HG03095 (cell line): ENCODE data around the gene FTMT.
"Not testable (repeated sequence)": the region's sequence is repeated elsewhere in the genome, so short reads cannot be mapped to it uniquely, and the experiment has no call there.

Experiments
- ATAC-seq: cut with Tn5 transposase; IDR thresholded peaks from one replicate; pipeline ENCODE4 v1.9.1; 2021; ENCODE audit warnings: moderate library complexity; ENCODE audit not compliant: unreplicated experiment

Gene FTMT

DNA sequence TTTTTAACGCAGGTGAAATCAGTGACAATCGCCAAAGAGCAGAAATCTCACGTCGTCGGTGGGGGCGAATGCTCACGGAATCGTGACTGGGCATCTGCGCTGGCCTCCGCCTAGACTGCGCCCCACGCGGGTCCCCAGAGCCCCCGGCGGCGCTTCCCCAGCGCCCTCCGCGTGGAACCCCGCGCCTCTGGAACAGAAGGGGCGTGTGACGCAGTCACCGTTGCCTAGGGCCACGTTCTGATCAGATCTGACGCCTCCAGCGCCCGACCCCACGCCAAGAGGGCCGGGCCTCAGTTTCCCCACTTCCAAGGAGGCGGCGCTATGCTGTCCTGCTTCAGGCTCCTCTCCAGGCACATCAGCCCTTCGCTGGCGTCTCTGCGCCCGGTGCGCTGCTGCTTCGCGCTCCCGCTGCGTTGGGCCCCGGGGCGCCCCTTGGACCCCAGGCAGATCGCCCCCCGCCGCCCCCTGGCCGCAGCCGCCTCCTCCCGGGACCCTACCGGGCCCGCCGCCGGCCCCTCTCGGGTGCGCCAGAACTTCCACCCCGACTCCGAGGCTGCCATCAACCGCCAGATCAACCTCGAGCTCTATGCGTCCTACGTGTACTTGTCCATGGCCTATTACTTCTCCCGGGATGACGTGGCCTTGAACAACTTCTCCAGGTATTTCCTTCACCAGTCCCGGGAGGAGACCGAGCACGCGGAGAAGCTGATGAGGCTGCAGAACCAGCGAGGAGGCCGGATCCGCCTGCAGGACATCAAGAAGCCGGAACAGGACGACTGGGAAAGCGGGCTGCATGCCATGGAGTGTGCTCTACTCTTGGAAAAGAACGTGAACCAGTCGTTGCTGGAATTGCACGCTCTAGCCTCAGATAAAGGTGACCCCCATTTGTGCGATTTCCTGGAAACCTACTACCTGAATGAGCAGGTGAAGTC lies at the start of gene FTMT:
Gene FTMT, plus strand, starts transcription at position 240 of the 932 bp plus-strand sequence. Its CDS starts 82 bp downstream, at position 322.
- ATAC-seq = no peak

GRCh38 chr5:121805251-121805650 lies 46.4 kb upstream of the FTMT start:
- ATAC-seq = not testable (repeated sequence)

DNA sequence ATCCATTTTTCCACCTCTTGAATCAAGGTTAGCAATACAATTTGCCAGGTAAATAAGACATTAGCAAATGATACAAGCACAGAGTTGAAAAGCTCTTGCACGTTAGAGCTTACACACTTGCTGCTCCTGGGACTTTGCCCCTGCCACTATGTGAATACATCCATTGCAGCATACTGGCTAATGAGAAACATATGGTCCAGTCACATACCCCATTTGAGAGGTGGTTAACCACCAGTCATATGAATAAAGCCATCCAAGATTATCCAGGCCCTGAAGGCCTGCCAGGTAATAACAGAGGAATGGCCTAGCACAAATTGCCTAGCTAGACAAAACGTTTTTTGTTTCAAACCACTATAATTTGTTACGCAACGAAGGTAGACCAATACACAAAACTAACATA lies 45.8 kb upstream of the FTMT start:
- ATAC-seq = no peak

GRCh38 chr5:121816164-121816563 lies 35.5 kb upstream of the FTMT start:
- ATAC-seq = no peak

GRCh38 chr5:121819682-121820261 lies 31.9 kb upstream of the FTMT start:
- ATAC-seq = no peak

GRCh38 chr5:121833617-121834016 lies 18.1 kb upstream of the FTMT start:
- ATAC-seq = no peak

GRCh38 chr5:121834021-121834420 lies 17.7 kb upstream of the FTMT start:
- ATAC-seq = no peak

- ATAC-seq = no peak
Measured at GRCh38 chr5:121841892-121842291, 9.8 kb upstream of the FTMT start.

DNA sequence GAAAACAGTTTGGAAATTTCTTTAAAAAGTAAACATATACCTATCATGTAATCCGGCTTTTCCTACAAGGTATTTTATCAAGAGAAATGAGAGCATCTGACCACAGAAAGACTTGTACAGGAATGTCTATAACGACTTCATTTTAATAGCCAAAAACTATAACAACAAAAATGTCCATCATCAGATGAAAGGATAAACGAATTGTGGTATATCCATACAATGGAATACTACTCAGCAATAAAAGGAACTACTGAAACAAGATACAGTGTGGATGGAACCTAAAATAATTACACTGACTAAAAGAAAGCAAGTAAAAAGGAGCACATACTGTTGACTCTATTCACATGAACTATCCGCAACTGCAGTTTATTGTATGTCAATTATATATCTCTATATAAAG lies 1.4 kb upstream of the FTMT start:
- ATAC-seq = no peak

GRCh38 chr5:121853850-121854249 lies 2.2 kb downstream of the FTMT start:
- no peak for ATAC-seq

DNA sequence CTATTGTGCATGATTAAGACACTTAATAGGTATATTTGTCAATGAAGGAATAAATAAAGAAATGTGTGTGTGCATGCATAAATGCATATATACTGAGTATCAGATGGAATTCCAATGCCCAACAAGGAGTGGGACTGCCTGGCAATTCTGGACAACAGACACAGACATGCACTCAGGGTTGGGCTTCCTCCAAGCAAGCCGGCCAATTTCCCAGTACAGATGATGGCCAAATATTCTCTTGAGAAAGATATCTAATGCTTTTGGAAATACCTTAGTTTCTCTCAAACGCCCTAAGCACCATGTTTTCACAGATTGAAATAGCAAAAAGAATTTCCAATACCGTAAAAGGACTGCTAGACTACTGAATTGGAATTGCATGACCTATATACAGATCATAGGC lies 11.1 kb downstream of the FTMT start:
- no peak for ATAC-seq

DNA sequence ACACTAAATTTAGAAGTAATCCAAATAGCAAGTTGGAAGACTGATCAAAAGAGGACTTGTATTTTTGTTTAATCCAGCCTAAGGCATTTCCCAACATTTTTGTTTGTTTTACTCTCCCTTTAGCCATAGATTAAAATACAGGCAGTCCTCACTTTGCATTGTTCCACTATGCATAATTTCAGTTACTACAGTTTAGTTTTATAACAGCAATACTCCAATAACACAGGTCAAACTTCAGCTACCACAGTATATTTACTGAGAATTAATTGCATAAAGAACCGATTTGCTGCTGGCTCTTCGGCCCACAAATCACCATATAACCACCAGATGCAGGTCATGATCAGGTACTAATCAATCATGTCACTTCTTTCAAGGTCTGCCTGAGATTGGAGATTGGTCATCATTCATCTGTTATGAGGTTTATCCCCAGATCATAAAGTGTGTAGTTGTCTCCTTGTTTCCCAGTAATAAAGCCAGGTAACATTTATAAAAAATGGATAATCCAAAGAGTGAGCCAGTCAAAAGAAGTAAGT lies 12.1 kb downstream of the FTMT start:
- ATAC-seq = no peak

DNA sequence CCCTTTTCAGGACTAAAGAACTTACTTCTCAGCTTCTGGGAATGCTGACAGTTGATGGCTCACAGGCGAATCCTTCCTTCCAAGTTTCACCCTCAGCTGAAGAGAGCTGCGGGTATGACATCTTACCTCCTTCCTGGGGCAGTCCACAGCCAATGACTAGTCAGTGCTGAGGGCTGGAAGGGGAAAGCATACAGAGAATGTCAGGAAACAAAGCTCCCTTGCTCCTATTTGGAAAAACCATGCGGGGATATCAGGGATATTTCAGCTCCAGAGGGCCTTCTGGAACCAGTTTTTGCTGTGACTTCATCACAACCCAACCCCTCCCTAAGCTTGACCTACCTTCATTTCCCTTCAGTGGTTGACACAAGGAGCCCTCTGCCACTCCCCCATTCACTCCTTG lies 15.7 kb downstream of the FTMT start:
- ATAC-seq = no peak

DNA sequence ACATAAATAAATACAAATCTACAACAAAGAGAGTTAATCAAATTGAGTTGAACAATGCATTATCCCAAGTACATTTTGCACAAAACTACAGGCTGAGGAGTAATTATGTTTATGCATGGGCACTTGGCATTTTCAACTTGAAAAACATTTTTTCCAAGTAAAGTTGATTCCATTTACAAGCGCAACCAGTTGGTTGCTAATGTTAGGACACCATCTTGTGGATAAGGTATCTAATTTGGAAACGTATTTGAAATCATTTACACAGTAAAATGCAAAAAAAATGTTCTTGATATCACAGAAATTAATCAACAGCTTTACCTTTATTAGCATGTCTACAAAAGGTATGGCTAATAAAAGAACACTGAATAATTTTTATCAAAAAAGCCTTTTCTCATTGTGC lies 18.8 kb downstream of the FTMT start:
- ATAC-seq = no peak

- no peak for ATAC-seq
Measured at GRCh38 chr5:121872856-121873255, 21.2 kb downstream of the FTMT start.

GRCh38 chr5:121873409-121873808 lies 21.7 kb downstream of the FTMT start:
- ATAC-seq = no peak

DNA sequence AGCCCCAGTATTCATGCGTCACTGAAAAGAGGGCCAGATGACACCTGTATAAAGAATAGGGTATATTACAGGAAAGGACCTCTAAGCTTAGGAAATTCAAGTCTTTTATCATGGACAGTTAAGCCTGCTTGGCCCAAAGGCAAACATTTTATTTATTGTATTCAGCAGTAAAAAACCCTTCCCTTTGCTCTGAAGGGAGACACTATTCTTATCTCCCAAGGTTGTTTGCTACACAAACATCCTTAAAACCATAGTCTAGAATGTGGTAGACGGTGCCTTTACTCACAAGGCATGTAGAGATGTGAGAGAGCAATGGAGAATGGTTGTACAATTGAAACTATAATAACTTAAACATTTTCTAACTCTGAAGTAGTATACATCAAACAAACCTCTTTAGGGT lies 33.9 kb downstream of the FTMT start:
- ATAC-seq = no peak

DNA sequence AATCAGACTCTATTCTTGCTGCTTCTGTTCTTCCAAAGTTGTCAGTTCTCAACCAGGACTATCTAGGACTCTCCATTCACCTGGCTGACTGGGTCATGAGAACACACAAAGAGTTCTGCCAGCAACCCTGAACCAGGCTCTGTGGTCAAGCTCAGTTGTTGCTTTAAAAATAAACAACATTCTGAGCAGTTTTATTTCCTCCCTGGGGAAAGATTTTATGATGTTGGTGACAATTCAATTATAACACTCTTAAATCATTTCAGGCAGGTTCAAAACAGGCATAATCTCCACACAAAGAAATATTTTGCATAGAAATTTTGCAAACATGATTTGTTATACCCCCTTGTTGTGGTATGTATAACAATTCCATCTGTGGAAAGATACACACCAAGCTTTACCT lies 36.0 kb downstream of the FTMT start:
- ATAC-seq = no peak

- ATAC-seq = no peak
Measured at GRCh38 chr5:121890297-121890858, 38.7 kb downstream of the FTMT start.

DNA sequence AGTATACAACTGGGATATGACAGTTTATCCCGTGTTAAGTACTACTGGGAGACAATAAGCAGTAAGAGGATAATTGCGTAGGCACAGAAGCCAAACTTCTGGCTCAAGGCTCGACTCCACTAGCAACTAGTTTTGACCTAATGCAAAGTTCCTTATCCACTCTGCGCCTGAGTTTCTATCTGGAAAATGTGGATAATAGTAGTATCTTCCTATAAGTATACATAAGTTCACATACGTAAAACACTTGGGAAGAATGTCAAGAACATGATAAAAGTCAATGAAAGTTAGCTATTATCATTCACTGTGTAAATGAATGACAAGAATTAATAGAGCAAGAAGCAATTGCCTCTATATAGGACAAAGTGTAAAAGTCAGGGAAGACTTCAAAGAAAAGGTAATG lies 45.7 kb downstream of the FTMT start:
- ATAC-seq = no peak

DNA sequence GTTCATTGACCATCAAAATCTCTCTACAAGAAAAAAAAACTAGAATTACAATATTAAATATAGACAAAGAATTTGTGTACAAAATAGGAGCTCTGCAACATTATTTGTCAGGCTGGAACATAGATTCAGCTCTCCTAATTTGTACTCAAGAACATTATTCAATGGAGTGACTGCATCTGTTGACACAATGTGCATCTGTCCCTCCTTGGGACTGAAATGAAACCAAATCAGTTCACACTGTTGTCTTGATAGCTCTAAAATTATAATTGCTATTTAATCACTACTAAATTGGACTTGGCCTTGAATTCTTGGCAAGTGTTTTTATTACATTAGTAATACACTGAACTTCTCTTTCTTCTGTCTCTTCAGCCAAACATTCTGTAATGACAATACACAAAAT lies 47.7 kb downstream of the FTMT start:
- no peak for ATAC-seq
